ENCODE results near the gene PPFIA4. TPM values are rescaled to one million over a fixed set of nuclear protein-coding genes. Genes with fewer than 3 reads are reported as not detected.
A peak's percentile ranks its signal among the peaks of the same experiment; 100 is the strongest.
"Not testable (repeated sequence)": the region's sequence is repeated elsewhere in the genome, so short reads cannot be mapped to it uniquely, and the experiment has no call there.

PPFIA4 gene
- 4.5 and 4.8 TPM in 2 replicates for total RNA-seq (2014; rRNA removed; shearing (Covaris generic))
- 0.90 and 1.4 TPM in 2 replicates for polyA plus RNA-seq (2015; cell fraction: cytosol; rRNA removed)
- 29.8 and 30.8 TPM in 2 replicates for polyA plus RNA-seq (2015; cell fraction: nucleus; rRNA removed)

GRCh38 chr1:203026031-203026665 is at the start of gene PPFIA4:
TSS of gene PPFIA4 (plus strand) at chr1:203026491. CDS start at chr1:203039009, 12,518 bp downstream.
- in situ Hi-C loops (cut with HindIII; ENCODE audit: low pct_unique_long_range_greater_than_20kb, low sequenced_read_pairs): no loop called here
- DNase-seq (ENCODE audit: low read depth, low spot score): peak; percentile 86

DNA sequence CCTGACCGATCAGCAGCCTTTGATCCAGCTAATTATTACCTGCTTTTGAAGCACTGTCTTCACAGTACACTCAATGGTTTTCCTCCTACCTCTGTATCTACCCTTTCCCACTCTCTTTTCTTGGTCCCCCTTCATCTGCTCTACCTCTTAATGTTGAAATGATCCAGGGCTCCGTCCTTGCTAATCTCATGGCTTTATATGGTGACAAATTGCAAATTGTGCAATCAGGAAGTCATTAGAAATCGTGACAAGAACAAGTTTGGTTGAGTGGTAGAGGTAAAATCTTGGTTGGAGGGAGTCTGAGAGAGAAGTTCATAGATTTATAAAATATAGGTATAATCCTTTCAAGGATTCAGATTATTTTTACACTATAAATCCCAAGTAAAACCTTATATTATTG is 49.7 kb upstream of the PPFIA4 start:
- DNase-seq (ENCODE audit: low read depth, low spot score): no peak
- in situ Hi-C loops (cut with HindIII; ENCODE audit: low pct_unique_long_range_greater_than_20kb, low sequenced_read_pairs): no loop called here

GRCh38 chr1:202979459-202979858 is 46.8 kb upstream of the PPFIA4 start:
- no peak for DNase-seq (ENCODE audit: low read depth, low spot score)
- in situ Hi-C loops (cut with HindIII; ENCODE audit: low pct_unique_long_range_greater_than_20kb, low sequenced_read_pairs): no loop called here

- DNase-seq (ENCODE audit: low read depth, low spot score): no peak
- in situ Hi-C loops (cut with HindIII; ENCODE audit: low pct_unique_long_range_greater_than_20kb, low sequenced_read_pairs): no loop called here
Measured at GRCh38 chr1:202981939-202982338, 44.4 kb upstream of the PPFIA4 start.

GRCh38 chr1:202982715-202983430 is 43.4 kb upstream of the PPFIA4 start:
- in situ Hi-C loops (cut with HindIII; ENCODE audit: low pct_unique_long_range_greater_than_20kb, low sequenced_read_pairs): no loop called here
- DNase-seq (ENCODE audit: low read depth, low spot score): no peak

DNA sequence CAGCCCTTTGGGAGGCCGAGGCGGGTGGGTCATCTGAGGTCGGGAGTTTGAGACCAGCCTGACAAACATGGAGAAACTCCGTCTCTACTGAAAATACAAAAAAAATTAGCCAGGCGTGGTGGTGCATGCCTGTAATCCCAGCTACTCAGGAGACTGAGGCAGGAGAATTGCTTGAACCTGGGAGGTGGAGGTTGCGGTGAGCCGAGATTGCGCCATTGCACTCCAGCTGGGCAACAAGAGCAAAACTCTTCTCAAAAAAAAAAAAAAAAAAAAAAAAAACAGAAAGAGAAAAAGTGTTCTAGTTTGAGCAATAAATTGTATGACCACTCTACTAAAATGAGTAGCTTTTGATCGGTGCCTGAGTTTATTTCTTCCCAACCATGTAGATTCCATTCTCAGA is 40.2 kb upstream of the PPFIA4 start:
- DNase-seq (ENCODE audit: low read depth, low spot score); in situ Hi-C loops (cut with HindIII; ENCODE audit: low pct_unique_long_range_greater_than_20kb, low sequenced_read_pairs): not testable (repeated sequence)

DNA sequence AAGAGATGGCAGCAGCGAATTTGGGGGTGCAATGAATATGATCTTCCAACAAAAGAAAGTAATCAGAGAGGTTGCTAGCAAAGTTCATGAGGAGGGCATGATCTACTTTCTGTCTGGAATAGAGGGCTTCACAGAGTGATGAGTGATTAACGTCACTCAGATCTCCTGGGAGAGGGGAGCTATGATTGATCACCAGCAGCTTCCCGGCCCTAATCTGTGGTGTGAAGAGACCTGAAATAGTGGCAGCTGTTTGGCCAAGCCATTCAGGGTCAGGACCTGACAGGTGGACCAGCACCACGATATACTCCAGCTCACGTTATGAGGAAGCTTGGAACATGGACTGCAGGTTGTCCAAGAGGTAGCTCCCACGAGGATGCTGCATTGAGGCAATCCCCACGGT is 39.0 kb upstream of the PPFIA4 start:
- no peak for DNase-seq (ENCODE audit: low read depth, low spot score)
- in situ Hi-C loops (cut with HindIII; ENCODE audit: low pct_unique_long_range_greater_than_20kb, low sequenced_read_pairs): no loop called here

DNA sequence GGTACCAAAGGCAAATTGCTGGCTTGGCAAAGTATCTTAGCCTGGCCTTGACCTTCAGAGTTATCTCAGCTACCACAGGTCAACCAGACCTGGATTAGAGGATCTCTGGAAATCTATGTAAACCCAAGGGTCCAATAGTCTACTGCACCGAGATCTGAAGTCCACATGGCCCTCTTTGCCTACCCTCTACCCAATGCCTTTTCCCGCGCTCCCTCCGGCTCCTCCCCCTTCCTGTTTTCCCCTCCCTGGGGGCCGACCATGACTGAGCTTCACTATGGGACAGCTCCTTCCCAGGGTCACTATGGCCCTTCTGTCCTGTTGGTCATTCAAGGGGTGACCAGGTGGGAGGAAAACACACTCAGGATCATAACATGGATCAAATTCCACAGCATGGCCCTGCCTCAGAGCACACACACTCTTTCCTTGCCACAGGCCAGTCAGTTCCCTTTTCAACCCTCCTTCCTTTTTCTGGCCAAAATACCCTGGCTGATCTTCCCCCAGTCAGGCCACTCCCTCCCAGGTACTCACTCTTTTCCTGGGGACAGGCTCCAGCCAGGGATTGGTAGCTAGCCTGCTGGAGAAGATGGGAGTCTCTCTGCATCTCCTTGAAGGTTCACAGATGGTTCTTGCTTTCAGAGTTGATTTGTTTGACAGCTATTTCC is 38.2 kb upstream of the PPFIA4 start:
- in situ Hi-C loops (cut with HindIII; ENCODE audit: low pct_unique_long_range_greater_than_20kb, low sequenced_read_pairs): no loop called here
- DNase-seq (ENCODE audit: low read depth, low spot score): no peak

DNA sequence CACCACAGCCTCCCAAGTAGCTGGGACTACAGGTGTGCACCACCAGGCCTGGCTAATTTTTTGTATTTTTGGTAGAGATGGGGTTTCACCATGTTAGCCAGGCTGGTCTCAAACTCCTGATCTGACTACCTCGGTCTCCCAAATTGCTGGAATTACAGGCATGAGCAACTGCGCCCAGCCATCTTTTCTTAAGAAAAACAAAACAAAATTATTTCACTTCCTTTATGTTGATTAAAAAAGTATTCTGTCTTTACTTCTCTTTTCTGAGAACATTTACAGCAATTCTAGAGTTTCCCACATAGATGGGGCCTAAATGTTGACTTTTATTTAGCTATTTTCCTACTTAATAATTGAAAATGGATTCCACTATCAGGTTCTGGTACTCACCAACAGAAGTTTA is 36.4 kb upstream of the PPFIA4 start:
- in situ Hi-C loops (cut with HindIII; ENCODE audit: low pct_unique_long_range_greater_than_20kb, low sequenced_read_pairs): no loop called here
- DNase-seq (ENCODE audit: low read depth, low spot score): no peak

DNA sequence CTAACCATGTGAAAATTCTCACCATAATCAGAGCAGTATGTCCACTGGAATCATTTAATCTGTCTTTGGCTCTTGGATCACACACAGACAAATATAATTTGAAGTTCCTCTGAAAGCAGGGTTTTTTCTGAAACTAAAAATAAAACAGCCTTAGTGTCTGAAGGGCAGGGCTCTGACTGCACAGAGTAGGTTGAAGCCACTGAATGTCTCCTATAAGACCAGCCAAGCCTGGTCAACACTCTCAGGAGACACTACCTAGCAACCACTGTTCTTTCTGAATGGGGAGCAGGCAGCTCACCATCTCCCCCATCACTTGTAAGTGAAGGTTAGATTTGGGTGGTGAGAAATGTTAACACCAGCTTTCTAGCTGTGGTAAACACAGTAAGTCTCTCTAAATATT is 35.2 kb upstream of the PPFIA4 start:
- DNase-seq (ENCODE audit: low read depth, low spot score): no peak
- in situ Hi-C loops (cut with HindIII; ENCODE audit: low pct_unique_long_range_greater_than_20kb, low sequenced_read_pairs): no loop called here

GRCh38 chr1:202994756-202995155 is 31.5 kb upstream of the PPFIA4 start:
- in situ Hi-C loops (cut with HindIII; ENCODE audit: low pct_unique_long_range_greater_than_20kb, low sequenced_read_pairs): no loop called here
- DNase-seq (ENCODE audit: low read depth, low spot score): no peak

GRCh38 chr1:202998836-202999750 is 27.2 kb upstream of the PPFIA4 start:
- in situ Hi-C loops (cut with HindIII; ENCODE audit: low pct_unique_long_range_greater_than_20kb, low sequenced_read_pairs): no loop called here
- peak; percentile 76 for DNase-seq (ENCODE audit: low read depth, low spot score)

GRCh38 chr1:203000217-203000944 is 25.9 kb upstream of the PPFIA4 start:
- no peak for DNase-seq (ENCODE audit: low read depth, low spot score)
- in situ Hi-C loops (cut with HindIII; ENCODE audit: low pct_unique_long_range_greater_than_20kb, low sequenced_read_pairs): no loop called here

DNA sequence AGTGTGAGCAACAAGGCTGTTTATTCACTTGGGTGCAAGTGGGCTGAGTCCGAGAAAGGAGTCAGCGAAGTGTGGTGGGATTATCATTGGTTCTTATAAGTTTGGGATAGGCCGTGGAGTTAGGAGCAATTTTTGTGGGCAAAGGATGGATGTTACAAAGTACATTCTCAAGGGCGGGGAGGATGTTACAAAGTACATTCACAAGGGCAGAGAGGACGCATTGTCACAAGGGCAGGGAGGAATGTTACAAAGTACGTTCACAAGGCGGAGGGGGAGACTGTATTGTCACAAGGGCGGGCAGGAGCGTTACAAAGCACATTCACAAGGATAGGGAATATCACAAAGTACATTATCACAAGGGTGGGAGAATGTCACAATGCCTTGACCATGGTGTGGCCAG is 24.3 kb upstream of the PPFIA4 start:
- no peak for DNase-seq (ENCODE audit: low read depth, low spot score)
- in situ Hi-C loops (cut with HindIII; ENCODE audit: low pct_unique_long_range_greater_than_20kb, low sequenced_read_pairs): no loop called here

DNA sequence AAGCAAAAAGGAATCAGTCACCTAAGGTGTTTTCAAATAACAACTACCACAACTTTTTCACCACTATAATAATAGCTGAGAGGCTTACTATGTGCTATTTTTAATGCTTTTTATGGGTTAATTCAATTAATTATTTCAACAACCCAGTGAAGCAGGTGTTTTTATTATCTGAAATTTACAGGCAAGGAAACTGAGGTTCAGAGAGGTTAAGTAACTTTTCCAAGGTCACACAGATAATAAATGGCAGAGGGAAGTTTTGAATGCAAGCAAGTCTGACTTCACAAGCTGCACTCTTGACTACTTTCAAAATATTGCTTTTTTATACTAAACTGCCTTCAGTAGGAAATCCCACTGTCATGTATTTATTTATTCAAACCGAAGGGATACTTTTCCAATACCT is 23.3 kb upstream of the PPFIA4 start:
- no peak for DNase-seq (ENCODE audit: low read depth, low spot score)
- in situ Hi-C loops (cut with HindIII; ENCODE audit: low pct_unique_long_range_greater_than_20kb, low sequenced_read_pairs): no loop called here

- DNase-seq (ENCODE audit: low read depth, low spot score); in situ Hi-C loops (cut with HindIII; ENCODE audit: low pct_unique_long_range_greater_than_20kb, low sequenced_read_pairs): not testable (repeated sequence)
Measured at GRCh38 chr1:203005395-203006142, 20.7 kb upstream of the PPFIA4 start.

Measured in SK-MEL-5 (cell line).